Measurements from ENCODE around the gene RNU6-7. TPM values are rescaled to one million over a fixed set of nuclear protein-coding genes. Genes with fewer than 3 reads are reported as not detected.

Gene RNU6-7
- not detected in 2 replicates for total RNA-seq

GRCh38 chr14:32201816-32202490 lies at the start of gene RNU6-7:
RNU6-7 (plus strand) TSS chr14:32202045.

GRCh38 chr14:32202998-32203882 lies 1.4 kb downstream of the RNU6-7 start, which contains the start of gene RNU6-8:
RNU6-8 (minus strand) TSS chr14:32203269.

Other genes with a start within 250 kb of the RNU6-7 start
- gene ARHGAP5, start 124.7 kb upstream of the RNU6-7 start, total RNA-seq = 37.4 and 37.7 TPM in 2 replicates
- not detected in 2 replicates for gene RNU6-8, start 1.2 kb downstream of the RNU6-7 start, total RNA-seq
- gene AKAP6, start 127.3 kb downstream of the RNU6-7 start, total RNA-seq = under 0.01 and 0.15 TPM in 2 replicates

All from epithelial cell of umbilical artery (primary cell).